HPDE6-E6E7 (cell line): Measurements from ENCODE around the gene ADGRB2.
A peak's percentile ranks its signal among the peaks of the same experiment; 100 is the strongest.
"Not testable (repeated sequence)": the region's sequence is repeated elsewhere in the genome, so short reads cannot be mapped to it uniquely, and the experiment has no call there.

Experiments used
- DNase-seq: peaks from one replicate; pipeline ENCODE4 v3.0.0; 2011; ENCODE audit warnings: missing footprints; ENCODE audit errors: extremely low spot score

The ADGRB2 gene

GRCh38 chr1:31727195-31727594, 36.9 kb downstream of the ADGRB2 start:
- no peak for DNase-seq

GRCh38 chr1:31726715-31727114, 37.4 kb downstream of the ADGRB2 start:
- DNase-seq: no peak

- DNase-seq: no peak
Measured at GRCh38 chr1:31725777-31726535, 38.2 kb downstream of the ADGRB2 start.

- DNase-seq: no peak
Measured at GRCh38 chr1:31725134-31725533, 39.0 kb downstream of the ADGRB2 start.

- DNase-seq: peak; percentile 79
Measured at GRCh38 chr1:31723828-31724359, 40.2 kb downstream of the ADGRB2 start.

- no peak for DNase-seq
Measured at GRCh38 chr1:31718327-31718897, 45.7 kb downstream of the ADGRB2 start.

- DNase-seq: no peak
Measured at GRCh38 chr1:31717341-31717740, 46.8 kb downstream of the ADGRB2 start.

- no peak for DNase-seq
Measured at GRCh38 chr1:31715873-31716220, 48.3 kb downstream of the ADGRB2 start.

GRCh38 chr1:31715087-31715872, 48.9 kb downstream of the ADGRB2 start:
- peak; percentile 93 for DNase-seq

- DNase-seq: no peak
Measured at GRCh38 chr1:31714442-31715086, 49.6 kb downstream of the ADGRB2 start.

GRCh38 chr1:31712630-31713029, 51.5 kb downstream of the ADGRB2 start:
- no peak for DNase-seq

GRCh38 chr1:31712068-31712467, 52.1 kb downstream of the ADGRB2 start:
- no peak for DNase-seq

- no peak for DNase-seq
Measured at GRCh38 chr1:31708324-31708723, 55.8 kb downstream of the ADGRB2 start.

- DNase-seq: no peak
Measured at GRCh38 chr1:31707711-31708110, 56.4 kb downstream of the ADGRB2 start.

GRCh38 chr1:31707059-31707600, 57.0 kb downstream of the ADGRB2 start:
- DNase-seq: not testable (repeated sequence)

GRCh38 chr1:31706384-31707058, 57.6 kb downstream of the ADGRB2 start:
- DNase-seq: no peak

- DNase-seq: no peak
Measured at GRCh38 chr1:31705080-31705866, 58.9 kb downstream of the ADGRB2 start.

- DNase-seq: no peak
Measured at GRCh38 chr1:31704271-31705079, 59.7 kb downstream of the ADGRB2 start.

GRCh38 chr1:31703431-31704270, 60.5 kb downstream of the ADGRB2 start, which contains the start of gene COL16A1:
TSS of gene COL16A1 (minus strand) at chr1:31704017. CDS start at chr1:31702193, 1,824 bp downstream.
- DNase-seq: peak; percentile 73
